RPMI8226 (cell line): ENCODE results near the gene TRPM1.

ENCODE experiments used
- DNase-seq: peaks from one replicate; pipeline ENCODE4 v3.0.0-alpha.2; 2015

The TRPM1 gene

DNA sequence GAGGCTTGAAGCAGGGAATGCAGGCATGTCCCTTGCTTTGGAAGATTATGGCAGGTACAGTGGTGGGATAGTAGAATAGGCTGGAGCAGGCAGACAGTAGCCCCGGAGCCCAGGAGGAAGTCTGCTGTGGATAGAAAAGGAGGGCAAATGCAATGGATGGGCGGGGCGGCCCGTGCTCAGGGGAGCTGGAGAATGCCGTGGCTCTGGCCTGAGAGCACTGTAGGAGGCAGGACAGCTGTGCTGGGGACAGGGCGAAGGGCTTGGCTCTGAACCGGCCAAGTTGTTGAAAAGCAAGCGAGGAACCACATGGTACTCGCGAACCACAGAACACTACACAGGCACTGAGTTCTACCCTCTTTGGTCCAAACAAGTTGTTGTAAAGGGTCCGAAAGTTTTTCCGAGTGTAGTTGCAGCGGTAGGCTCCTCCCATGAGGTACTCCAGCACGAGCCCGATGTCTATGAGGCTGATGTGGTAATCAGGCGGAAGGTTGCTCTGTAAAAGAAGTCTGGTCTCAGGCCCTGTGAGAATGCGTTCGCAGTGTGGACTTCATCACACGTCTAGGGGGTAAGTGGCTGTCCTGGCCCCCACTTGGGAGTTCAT is 54.7 kb downstream of the TRPM1 start:
- no peak for DNase-seq

DNA sequence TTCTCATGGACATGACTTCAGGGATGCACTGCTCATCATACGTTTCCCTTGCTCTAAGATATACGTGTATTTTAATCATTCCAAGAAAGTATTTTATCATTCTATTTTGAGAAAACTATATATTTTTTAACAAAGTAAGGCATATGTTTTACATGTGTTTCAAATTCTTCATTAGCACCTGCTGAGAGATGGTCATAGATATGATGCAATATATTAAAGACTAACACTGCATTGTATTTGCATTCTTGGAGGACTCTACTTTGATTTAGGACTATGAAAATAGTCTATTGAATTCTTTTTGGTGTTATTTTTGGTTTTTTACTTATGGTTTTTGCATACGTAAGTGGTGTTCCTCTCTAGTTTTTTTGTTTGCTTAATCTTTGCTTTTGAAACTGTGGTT is 55.9 kb downstream of the TRPM1 start:
- no peak for DNase-seq

DNA sequence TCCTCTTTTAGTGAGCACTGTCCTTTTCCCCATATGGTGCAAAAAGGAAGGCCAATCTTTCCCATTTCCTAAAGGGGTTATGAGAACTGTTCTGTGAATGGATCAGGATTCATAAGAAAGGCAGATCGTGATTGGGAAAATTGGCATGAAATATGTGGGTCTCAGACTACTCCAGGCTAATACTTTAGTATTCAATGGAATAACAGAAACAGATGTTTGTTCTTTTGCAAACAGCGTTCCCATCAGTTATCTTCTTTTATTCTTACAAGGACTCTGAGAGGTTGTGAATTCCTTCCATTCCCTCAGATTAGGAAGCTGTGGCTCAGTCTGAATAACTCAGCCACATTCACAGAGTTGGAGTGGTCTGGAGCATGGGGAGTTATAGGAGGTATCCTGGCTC is 58.8 kb downstream of the TRPM1 start:
- DNase-seq: no peak

DNA sequence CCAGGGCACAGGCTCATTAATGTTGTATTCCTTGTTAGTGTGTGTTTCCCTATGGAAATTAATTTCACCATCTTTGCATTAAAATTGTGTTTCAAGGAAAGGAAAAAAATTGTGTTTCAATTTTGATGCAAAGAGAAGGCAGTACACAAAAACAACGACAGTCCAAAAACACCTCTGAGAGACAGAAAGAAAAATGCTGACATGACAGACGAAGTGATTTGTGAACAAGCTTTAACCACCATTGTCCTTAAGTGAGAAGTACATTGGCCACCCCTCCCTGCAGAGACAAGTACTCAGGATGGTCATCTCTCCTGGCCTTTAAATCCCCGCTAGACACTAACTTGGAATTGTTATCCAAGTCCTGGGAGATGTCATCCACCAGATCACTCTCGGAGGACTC is 59.9 kb downstream of the TRPM1 start:
- no peak for DNase-seq

DNA sequence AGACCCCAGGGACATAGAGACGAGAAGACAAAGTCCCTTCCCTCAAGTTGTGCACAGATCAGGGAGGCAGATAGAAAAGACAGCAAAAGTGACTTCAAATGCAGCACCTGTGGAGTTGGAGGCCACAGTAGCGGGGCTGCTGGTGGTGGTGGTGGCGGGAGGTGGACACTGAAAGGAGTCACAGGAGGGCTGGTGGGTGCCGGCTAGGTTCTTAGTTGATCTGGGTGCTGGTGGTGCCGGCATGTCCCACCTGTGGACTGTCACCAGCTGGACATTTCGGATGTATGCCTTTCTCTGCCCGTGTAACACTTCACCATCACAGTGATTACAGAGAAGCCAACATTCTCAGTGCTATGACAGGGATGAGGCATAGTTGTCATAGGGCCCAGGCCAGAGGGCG is 60.9 kb downstream of the TRPM1 start:
- no peak for DNase-seq

DNA sequence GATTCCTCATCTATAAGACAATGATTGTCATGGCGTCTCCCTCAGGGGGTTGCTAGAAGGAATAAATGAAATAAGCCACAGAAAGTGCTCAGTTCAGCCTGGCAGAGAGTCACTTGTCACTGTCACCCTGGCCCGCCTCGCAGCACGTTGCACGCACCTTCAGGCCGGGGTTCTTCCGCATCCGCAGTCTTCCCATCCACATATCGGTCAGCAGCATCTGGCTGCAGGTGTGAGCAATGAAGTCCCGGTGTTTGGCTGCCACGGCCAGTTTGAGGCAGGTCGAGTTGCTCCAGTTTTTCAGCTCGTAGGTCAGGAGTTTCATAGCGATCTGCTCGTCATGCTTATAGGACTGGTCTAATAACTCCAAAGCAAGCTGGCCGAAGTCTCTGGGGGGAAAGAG is 61.6 kb downstream of the TRPM1 start:
- DNase-seq: no peak

DNA sequence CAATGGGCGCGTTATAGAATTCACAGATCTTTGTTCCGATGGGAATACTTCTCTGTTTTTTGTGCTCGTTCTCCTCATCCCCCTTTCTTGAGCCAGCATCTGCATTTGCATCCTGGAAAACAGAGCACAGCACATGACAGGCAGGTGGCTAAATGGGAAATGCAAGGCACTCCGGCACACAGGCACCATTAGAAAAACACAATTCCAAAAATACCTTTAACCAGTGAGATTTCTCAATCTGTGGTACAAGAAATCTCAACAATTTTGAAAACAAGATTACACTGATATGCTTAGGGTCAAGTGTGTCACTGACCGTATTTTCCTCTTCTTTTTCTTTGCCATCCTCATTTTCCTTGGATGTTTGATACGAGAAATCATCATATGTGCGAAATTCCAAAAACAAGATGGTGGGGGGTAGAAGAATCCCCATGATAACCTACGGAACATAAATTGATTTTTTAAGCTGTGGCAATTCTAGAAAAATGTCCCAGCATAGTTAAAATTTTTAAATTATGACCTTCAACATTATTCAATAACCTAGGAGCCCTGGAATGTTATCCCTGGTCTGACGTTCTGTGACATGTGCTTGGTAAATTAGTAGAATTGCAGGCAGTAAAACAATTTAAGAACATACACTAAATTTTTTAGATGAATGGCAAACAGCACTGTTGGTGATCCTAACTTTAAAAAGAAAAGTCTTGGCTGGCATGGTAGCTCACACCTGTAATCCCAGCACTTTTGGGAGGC is 63.6 kb downstream of the TRPM1 start:
- DNase-seq: no peak

DNA sequence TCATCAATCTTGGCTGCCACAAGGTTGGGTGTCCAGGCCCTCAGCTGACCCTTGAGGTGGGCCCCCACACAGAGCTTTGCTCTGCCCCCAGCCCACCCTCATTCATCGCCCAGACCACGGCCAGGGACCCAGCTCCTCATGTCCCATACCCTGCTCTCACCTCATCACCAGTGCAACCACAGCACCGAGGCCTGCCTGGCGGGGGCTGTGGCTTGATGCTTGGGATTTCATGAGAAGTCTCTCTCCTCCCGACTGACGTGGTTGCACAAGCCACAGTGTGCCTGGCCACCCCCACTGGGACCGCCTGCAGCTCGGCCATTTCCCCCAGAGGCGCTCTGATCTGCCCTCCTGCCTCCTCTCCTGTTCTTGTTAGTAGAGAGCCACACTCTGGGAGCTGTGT is 64.7 kb downstream of the TRPM1 start:
- no peak for DNase-seq

DNA sequence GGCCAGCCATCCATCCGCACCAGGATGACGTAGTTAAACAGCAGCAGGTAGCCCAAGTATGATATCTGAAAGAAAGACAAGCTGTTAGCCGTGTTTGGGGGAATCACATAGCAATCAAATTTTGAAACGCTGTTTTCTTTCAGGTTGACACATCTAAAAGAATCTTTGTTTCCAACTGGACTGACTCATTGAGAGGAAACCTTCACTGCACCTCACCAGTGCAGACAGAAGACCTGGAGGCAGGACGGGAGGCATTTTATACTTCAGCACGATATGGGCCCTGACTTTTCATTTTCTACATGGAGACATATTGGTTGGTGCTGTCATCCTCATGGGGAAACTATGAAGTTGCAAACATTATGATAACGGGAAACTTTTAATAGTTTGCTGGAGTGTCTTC is 65.9 kb downstream of the TRPM1 start:
- no peak for DNase-seq

DNA sequence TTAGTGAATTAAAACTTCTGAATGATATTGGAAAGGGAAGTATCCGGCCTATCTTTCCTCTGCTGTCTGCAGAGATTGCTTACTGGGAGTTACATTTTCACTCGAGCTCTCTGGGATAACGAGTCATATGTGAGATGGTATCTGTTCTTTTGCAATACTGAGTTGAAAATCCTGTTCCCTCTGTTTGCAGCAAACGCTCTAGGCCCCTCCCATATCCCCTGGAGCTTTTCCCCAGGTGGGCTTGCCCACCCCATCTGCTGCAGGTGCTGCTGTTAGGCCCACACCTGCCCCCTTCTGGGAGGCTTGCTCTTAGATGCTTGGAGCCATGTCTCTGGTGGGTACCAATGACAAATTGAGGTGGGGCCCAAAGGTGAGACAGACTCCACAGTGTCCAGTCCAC is 67.4 kb downstream of the TRPM1 start:
- no peak for DNase-seq

DNA sequence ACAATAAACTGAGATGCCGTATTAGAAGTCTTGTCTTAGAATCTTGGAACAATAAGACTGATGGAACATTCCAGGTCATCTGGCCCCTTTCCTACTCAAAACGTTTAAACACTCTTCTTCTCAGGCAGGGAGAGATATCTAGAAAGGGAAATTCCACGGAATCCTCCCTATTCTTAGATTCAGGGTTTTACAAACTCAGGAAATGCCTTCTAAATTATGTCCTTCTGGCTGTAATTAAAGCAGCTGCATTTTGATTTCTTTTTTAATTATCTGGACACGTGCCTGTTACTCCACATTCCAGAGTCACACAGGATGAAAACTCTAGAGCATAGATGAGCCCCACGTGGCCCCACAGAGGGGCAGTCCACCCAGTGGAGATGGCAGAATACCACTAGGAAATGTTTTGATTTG is 68.6 kb downstream of the TRPM1 start:
- DNase-seq: no peak

DNA sequence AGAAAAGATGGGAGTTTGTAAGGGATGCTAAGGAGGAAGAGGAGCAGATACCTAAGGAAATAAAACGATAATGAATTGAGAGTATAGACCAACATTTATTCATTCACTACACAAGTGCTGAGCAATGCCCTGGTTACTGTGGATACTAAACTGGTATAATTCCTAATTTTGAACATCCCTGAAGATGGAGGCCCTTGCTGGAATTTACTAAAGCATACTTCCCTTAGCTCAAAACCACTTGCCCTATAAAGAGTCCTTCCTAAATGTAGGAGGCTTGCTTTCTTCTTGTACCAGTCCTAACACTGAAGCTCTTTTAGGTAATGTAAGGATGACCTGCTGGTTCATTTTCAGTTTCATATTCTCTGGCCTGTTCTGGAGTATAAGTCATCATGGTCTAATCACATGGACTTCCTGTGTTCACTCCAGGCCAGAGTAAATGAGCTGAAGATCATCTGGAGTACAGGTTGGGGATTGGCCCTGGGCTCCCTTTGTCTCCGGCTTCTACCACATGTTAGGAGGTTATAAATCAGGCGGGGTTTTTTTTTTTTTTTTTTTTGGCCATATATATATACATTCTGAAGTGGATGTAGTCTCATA is 70.0 kb downstream of the TRPM1 start:
- DNase-seq: peak; percentile 51

DNA sequence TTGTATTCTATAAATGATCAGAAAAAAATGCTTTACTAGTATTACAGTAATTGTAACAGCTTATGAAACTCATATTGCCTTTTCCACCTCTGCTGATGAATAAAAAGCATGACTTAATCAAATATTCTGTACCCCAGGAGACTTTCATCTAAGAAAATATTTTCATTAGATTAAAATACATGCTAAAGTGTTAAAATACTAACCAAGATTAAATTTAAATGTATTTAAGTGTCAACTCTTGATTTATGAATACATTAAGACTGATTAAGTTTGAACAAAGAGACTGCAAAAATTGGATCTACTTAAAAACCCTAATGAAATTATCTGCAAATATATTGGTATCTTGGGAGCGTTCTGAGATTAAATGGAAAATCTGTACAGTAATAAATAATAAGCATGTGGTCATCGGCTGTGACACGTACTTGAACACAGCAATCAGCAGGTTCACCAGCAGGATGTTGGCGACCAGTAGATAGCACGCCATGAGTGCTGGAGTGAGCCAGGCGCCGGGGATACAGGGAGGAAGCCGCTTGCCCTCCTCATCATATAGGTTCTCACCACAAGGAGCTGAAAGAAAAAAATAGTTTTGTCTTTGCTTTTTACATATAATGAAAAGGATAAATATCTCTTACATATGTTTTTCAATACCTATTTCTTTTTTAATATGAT is 73.5 kb downstream of the TRPM1 start:
- no peak for DNase-seq

DNA sequence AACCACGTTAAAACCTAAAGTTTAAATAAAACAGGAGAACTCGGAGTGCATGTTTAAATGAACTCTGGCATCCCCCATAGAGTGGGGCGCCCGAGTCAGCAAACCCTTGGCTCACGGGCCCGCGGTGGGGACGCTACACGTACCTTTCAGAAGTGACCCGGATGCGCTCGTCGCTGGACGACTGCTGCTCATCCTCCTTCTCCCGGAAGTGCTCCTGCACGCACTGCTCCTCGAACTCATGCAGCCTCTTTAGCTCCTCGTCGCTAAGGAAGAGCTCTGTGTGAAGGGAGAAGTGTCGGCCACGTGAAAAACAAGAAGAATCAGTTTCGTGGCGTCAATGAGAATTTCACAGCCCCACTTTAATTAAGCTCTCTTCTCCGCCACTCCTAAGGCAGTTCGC is 75.5 kb downstream of the TRPM1 start:
- DNase-seq: no peak

DNA sequence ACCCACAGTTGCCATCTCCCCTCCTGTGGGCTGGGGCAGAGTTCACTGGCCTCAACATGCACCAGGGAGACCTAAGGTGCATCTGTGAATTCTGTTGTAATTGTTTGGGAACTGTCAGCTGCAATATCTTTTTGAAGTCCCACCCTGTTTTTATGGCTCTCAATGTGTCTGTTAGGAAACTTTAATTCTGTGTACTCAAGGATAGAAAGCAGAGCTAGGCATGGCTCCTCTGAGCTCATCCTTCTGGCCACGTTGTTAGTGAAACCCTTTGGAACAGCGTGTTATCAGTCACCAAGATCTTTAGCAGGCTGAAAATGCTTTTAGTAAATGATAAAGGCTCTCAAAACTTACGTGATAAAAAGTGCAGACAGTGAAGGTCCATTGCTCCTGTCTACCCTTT is 76.5 kb downstream of the TRPM1 start:
- DNase-seq: no peak

DNA sequence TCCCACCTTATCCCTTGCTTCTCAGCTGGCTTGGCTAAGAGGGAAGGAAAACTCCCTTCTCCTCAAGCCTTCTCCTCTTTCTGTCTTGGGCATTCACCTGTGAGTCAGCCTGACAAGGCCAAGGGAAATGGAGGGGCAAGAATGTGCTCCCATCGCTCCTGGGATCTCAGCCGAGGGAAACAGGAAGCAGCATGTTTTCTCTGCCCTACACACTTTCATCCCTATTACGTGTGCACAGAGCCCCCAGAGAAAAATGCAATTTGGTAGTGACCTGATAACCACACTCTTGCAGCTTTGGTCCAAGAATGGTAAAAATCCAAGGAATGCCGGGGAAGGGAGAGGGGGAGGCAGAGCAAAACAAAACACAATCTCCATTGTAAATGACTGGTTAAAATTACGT is 77.2 kb downstream of the TRPM1 start:
- no peak for DNase-seq

DNA sequence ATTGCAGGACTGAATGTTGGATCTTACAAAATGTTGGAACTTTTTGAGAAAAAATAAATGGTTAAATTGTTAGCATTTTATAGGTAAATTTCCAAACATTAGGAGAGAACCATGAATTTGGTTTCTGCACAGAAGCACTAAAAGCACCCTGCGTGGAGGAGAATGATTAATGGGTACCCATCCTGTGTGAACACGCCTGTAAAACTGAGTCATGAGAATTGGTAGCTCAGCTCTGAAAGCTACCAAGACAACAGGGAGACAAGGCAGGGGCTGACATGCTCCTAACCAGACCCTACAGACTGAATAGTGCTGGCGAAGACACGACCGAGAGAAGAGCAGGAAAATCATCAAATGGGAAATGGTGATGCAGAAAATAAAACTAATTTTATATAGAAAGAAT is 77.7 kb downstream of the TRPM1 start:
- no peak for DNase-seq

DNA sequence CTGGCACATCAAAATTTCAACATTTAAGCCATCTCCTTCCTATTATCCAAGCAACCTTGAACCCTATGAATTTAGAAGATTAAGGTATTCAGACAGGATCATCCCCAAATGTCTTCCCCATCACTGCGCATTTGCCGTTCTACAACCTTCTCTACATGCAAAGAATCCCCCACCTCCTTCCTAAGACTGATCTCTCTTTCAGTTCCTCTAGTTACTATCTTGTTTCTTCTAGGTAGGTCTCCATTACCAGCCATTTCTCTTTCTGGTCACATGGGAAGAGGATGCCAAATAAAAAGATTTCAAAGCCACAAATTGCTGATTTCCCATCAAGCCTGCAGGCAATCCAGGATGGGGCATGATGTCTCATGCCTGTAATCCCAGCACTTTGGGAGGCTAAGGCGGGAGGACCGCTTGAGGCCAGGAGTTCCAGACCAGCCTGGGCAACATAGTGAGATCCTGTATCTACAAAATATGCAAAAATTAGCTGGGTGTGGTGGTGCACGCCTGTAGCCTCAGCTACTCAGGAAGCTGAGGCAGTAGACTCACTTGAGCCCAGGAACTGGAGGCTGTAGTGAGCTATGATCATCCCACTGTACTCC is 80.4 kb downstream of the TRPM1 start:
- no peak for DNase-seq

DNA sequence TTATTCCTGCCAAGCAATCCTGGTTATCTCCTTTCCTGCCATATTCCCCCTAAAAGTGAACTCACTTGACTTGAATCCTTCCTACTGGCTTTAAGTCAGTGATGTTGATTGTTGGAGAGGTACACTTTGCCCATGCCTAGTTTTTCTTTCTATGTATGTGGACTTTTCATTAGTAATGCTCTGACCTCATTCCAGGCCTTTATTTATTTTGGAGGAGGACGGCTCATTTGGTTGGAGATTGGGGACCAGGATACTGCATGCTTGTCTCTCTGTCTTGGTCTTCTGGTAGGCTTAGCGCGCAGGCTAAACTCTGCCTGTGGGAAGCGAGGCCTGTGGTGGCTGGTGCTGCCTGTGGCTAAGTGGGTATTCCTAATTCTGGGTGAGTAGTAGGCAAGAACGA is 81.0 kb downstream of the TRPM1 start:
- DNase-seq: no peak

DNA sequence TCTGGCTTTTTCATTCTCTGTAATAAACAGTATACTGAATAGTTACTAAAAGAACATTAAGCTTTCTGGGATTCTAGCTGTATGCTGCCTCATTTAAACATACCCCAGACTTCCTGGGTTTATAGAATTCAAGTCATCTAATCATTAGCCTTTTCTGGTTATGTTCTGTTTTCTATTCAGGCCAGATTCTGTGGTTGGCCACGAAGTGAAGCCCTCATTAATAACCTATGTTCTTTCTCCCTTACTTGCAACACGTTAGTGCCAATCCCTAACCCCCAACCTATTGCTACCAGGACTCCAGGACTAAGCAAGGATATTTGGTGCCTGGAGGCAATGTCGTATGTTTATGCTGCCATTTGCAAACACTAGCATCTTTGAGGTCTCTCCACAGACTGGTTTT is 81.5 kb downstream of the TRPM1 start:
- DNase-seq: no peak

DNA sequence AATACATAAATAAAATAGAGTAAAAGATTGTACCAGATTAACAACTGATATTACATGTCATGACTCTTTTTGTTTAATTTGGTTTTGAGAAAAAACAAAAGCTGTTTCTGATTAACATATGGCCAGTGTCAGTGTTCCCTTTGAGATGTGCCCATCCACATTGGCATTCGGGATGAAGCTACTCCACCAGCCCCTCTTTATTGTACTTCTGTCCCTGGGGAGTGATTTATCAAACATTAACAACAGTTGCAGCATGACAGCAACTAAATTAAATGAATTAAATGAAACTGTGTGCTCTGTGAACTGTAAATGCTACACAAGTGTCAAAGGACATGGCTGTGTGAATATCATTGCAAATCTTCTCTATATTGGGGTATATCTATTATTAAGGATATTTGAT is 84.2 kb downstream of the TRPM1 start:
- no peak for DNase-seq

DNA sequence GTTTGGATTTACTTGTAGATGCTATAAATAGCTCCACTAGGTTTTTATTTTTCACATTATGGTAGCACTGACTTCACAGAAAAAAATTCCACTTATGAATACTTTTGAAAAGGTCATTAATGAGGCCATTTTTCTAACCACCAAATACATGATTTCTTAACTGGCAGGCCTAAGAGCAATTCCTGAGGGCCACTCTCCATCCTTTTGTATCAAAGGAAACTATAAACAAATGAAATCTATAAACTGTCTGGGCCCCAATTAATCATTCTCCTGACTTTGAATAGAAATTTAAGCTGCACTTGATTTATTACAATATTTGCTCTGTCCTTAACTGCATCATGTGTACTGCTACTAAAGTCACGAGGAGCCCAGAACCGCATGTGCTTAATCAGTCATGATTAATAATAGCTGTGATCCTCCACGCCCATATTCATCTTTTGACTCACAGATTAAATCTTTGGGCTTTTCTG is 85.0 kb downstream of the TRPM1 start:
- no peak for DNase-seq

DNA sequence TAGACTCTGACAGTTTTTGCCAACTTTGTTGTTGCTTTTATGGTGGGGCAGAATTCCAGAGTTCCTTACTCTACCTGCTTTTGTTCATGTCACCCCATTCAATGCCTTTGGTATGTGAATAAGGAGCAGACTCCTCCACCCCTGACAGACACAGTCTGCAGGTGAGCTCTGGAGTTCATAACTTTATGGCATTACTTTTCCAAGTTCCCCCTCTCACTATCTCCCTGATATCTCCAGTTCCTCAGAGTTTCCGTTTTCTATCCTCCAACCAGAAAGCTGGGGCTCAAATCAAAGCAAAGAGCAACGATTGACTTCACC is 87.0 kb downstream of the TRPM1 start:
- no peak for DNase-seq
